Skeletal muscle cell (primary cell): Measurements from ENCODE around the gene TTC7B.

Source experiments
- DNase-seq: peaks from one replicate; pipeline ENCODE4 v3.0.0-alpha.2; 2010; ENCODE audit warnings: low read depth
- H3K4me3 ChIP-seq: 2 replicates; pipeline ENCODE4 v1.5.1; 2011; ENCODE audit warnings: low read depth, mild to moderate bottlenecking, control low read depth, low read length, moderate library complexity

TTC7B gene

DNA sequence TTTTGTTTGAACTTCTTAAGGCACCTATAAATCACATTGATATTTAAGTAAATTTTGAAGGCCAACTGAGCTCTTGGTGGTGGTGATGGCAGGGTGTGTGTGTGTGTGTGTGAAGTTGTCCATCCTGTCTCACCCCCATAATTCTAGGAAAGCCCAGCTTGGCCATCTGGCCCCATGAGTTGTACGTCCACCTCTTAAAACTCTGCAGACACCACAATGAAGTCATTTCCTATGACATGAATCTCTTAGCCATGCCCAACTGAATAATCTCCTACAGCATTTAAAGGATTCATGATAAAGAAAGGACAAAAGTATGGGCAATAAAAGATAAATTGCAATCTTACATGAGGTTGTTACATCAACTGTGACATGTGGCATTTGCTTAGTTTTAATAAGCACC, 123.4 kb downstream of the TTC7B start:
- DNase-seq = no peak

DNA sequence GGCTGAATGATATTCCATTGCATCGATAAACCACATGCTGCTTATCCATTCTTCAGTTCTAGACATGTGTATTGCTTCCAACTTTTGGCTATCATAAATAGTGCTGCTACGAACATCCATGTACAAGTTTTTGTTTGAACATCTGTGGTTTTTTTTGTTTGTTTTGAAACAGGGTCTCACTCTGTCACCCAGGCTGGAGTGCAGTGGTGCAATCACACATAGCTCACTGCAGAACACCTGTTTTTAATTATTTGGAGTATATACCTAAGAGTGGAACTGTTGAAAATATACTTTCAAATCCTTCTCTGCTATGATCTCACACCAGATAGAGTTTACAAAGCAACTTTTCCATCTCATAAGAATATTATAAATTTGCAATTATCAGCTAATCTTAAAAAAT, 124.2 kb downstream of the TTC7B start:
- no peak for DNase-seq

More for the DNA sequence above, 123.4 kb downstream of the TTC7B start:
- no peak overlapping the region for H3K4me3 ChIP-seq

DNA sequence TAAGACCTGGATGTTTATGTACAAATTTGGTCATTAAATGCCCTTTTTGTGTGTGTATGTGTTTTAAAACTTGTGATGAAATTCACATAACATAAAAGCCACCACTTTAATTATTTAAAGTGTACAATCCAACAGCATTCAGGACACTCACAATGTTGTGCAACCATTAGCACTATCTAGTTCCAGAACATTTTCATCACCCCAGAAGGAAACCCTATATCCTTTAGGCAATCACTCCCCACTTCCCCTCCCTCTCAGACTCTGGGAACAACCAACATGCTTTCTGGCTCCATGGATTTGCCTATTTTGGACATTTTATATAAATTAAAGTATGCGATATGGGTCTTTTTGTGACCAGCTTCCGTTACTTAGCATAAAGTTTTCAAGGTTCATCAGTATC, 124.6 kb downstream of the TTC7B start:
- DNase-seq = no peak
- H3K4me3 ChIP-seq = no peak overlapping the region

More for the DNA sequence above, 124.2 kb downstream of the TTC7B start:
- H3K4me3 ChIP-seq = no peak overlapping the region

DNA sequence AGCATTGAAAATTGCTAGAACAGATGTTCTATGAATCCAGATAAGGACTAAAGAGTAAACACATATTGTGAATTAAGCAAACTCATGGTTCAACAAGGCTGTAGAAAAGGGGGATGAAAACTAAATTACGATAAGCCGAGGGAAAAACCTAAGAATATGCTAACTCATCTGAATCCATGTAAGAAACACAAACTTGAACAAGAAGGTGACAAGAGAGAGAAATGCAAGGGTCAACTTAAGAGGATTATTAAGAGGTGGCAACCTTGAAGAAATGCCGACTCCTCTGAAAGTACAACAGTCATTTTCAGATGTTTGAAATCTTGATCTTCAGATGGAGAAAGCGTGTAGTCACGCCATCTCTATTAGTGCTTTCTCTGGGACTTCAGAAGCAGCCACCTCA, 128.6 kb downstream of the TTC7B start:
- no peak for DNase-seq
- no peak overlapping the region for H3K4me3 ChIP-seq

DNA sequence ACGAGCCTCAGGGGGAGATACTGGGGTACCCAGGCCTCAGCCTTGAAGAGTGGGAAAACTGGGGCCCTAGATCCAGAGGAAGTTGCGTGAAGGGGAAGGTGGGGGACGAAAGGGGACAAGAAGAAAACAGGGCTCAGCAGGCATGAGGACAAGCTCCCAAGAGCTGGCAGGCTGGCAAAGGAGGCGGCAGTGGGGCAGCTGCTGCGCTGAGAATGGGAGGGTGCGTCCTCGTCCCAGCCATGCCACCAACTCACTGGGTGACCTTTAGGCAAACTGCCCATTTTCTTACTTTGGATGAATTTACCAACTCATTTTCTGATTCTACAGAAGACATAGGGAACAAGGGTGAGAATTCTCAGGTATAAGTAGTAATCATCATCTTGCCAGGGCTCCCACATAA, 133.6 kb downstream of the TTC7B start:
- no peak overlapping the region for H3K4me3 ChIP-seq
- DNase-seq = no peak

DNA sequence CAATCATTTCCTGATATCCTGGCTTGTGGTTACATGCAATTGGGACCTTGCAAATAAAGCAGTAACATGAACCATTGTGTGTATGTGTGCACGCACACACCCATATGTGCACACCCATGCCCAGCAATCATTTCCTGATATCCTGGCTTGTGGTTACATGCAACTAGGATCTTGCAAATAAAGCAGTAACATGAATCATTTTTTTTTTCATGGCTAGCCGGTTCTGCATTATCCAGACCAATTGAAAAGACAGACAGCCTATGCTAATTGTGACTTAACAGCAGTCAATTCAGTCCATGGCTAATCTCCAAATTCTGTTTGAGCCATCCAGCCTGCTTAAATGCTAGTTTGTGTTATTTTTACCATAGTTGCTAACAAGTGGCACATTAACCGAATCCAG, 134.3 kb downstream of the TTC7B start:
- no peak for DNase-seq
- H3K4me3 ChIP-seq = no peak overlapping the region

DNA sequence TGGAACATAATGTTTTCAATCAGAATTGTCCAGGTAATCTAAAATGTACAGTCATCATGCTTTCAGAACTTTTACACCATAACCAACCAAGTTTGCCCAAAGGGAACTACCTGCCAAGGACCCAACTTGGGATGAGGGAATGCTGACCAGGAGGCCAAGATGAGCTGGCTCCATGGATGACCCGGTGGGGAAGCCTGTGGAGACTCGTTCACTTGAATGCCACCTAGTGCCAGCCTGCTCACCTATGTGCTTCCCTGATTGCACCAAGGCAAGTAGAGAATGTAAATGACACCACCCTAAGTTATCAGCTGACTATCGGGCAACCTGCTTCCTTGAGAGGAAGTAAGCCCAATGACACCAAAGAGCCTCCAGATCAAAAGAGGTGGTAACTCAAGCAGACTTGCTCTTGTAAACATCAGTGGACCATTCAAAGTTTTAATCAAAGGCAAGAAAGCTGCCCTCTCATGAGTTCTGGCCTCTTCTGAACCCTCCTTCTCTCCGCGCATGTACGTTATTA, 137.3 kb downstream of the TTC7B start:
- DNase-seq = no peak

DNA sequence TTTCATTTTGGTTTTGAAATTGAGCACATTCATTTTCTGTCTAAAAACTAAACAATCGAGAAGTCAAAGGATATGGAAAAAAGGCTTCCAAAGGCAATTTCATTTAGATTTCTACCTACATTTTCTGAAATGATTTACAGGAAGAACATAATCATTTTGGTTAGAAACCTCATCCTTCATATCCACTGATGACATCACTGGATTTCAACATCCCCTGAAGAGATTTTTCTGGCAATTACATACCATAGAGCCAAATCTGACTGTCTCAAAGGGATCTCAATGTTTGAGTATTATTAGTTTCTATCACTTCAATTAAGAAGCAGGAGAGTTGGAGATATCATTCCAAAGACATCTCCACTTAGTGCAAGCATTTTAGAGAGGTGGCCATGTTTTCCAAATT, 137.8 kb downstream of the TTC7B start:
- DNase-seq = no peak
- H3K4me3 ChIP-seq = no peak overlapping the region

More for the DNA sequence above, 137.3 kb downstream of the TTC7B start:
- H3K4me3 ChIP-seq = no peak overlapping the region

DNA sequence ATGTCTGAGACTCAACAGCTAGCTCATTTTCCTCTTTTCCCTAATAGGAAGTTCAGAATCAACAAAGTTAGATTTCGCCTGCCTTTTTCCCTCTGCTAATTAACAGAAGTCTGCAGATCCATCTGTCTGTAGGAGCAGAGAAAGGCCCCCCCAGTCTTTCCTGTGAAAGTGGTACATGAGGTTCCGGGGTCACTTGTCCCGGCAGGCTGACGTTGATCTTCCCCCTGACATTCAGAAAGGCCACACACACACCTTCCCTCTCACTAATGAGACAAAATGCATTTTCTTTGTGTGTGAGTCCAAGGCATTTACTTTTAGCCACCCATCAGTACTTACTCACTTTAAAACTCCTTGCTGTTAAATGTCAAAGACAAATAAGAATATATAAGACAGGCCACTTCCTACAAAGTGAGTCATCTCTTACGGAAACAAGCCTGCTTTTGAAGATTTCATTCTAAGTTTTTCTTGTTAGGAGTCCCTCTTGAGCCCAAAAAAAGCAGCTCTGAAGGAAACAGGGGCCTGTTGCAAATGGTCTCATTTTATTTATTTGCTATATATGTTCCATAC, 138.7 kb downstream of the TTC7B start:
- no peak overlapping the region for H3K4me3 ChIP-seq
- DNase-seq = no peak

DNA sequence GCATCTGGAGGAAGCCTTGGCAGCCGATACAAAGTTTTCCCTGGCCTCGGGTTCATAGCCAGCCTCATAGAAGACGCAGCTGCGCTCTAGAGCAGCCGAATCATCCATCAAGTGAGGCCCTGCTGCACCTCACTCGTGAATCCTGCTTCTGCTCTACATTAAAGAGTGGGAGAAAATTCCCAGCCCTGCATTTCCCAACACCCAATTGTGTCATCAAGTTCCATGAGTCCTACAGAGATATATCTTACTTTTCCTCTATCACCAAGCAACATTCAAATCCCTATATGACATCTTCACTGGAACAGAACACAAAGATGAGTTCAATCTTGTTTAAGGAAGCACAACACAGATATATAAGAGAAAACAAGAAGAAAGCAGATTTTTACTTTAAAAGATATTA, 139.3 kb downstream of the TTC7B start:
- DNase-seq = peak; percentile 53
- H3K4me3 ChIP-seq = no peak overlapping the region

DNA sequence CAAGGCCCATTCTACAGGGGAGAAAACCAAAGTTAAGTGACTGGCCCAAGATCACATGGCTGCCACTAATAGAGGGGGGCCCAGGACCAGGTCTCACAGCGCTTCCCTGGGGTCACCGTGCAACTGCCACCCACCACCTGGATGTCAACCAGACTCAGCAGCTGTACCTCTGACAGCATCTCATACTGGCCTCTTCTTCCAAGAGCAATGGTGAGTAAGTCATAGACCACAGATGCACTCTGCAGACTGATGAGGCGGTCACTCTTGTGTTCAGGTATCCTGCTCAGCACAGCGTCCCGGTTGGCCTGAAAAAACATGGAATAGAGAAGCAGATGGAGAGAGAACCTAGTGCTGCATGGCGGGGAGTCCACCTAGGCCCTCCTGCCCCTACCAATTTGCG, 139.9 kb downstream of the TTC7B start:
- DNase-seq = no peak
- H3K4me3 ChIP-seq = no peak overlapping the region

DNA sequence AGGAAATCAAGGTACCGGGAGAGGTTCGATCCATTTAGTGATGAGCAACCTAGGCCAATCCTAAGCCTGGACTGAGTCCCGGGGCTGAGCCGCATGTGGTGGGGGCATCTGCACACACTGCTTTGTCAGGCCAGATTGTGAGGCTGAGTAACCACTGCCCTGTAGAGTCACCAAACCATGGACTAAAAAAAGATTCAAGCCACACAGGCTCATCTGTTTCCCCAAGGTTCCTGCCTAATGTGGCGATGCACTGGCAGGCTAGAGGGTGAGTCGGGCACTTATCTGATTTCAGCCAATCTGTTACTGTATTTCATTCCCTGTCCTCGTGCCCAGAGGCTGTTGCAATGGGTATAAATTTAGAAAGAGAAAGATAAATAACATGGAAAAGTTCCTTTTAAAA, 140.8 kb downstream of the TTC7B start:
- peak; percentile 19 for DNase-seq
- H3K4me3 ChIP-seq = no peak overlapping the region

DNA sequence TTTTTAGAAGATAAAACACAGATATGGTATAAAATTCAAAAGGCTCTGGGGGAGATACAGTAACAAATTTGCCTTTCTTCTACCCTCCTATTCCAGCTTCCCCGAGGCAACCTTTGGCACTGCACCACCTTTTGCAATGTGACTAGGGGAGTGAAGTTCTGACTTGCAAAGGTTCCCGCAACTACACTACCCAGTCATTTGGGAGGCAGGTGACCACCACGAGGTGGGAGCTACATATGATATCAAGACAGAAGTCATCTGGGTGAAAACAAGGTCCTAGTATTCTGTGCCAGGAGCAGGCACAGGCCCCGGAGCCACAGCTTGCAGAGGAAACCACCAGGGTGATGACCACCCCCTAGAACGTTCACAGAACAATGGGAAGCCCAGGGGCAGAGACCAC, 141.5 kb downstream of the TTC7B start:
- H3K4me3 ChIP-seq = no peak overlapping the region
- no peak for DNase-seq

DNA sequence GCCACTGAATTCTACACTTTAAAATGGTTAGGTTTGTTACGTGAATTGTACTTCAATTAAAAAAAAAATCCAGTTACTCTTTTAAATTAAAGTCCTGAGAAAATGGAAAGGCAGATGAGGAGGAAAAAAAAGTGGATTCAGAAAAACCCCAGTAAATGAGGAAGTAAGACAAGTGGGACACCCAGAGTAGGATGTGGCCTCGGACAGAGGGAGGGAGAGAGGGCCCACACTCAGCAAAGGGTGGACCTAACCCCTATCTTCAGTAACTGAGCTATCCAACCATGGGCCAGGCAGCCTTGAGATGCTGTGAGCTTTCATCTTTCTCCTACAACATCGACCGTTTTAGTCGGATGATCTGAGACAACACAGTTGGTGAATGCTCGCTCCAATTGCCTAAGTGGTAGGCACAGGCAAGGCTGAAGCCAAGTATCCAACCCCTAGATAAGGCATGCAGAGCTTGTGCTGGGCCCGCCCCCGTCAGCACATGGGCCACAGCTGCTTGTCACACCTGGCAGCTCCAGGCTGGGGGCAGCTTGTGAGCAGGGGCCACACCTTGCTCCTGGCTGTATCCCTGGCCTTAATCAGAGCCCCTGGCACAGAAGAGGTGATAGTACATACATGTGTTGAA, 142.1 kb downstream of the TTC7B start:
- DNase-seq = no peak
- H3K4me3 ChIP-seq = no peak overlapping the region

DNA sequence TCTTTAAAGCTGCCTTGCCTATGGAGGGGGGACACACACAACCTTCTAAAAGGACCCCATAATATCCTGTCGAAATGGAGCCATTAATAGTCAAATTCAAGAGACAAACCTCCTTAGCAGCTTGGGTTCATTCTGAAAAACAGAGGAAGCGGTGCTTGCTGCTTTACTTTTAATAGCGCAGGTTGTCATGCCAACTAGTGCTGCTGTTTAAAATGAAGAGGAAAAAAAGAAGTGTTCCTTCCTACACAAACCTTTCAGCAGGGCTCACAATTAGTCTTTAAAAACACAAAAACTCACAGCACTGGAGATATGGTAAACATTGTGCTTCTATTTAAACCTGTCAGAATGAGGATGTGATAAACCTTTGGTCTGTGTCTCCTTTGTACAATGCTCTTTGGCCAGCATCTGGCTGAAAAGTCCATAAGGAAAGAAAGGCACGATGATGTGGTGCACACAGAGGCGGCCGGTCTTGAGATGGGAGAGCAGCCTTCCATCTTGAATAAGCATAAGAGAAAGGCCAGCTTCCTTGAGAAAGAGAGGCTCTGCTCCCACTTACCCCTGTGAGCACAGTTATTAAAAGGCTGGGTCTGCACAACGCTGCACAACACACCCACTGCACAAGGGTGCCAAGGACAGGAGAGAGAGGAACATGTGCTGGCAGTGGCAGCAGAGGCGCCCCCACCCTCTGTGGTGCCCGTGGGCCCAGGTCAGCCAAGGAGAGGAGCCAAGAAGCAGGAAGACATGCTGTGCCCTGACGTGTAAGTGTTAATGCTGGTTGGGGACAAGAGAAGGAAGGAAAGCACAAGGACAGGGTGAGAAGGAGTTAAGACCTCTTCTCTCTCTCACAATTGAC, 144.6 kb downstream of the TTC7B start:
- no peak for DNase-seq
- no peak overlapping the region for H3K4me3 ChIP-seq

DNA sequence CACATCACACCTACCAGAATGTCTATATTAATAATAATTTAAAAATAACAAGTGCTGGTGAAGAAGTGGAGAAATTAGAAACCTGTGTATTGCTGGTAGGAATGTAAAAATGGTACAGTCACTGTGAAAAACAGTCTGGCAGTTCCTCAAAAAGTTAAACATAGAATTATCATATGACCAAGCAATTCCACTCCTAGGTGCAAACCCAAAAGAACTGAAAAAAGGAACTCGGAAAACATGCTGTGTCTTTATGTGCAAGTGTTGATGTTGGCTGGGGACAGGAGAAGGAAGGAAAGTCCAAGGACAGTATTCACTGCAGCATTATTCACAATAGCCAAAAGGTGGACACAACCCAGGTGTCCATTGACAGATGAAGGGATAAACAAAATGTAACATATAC, 146.5 kb downstream of the TTC7B start:
- no peak for DNase-seq
- no peak overlapping the region for H3K4me3 ChIP-seq

DNA sequence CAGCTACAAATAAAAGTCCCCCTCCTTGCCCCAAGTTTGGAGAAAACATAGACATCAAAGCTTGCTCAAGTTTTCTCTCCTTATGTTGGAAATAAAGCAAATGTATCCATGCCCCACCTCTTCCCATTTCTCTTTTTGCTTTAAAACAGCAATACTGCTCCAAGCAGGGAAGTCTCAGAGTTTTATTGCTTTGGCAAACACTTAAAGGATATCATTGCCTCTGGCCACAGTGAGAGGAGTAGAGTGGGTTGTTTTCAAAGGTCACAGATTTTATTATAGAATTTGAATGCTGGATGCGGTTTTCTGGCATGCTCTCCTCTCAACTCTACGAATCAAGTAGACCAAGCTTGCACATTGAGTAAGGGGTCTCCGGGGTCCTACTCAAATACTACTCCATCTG, 149.7 kb downstream of the TTC7B start:
- no peak overlapping the region for H3K4me3 ChIP-seq
- no peak for DNase-seq

DNA sequence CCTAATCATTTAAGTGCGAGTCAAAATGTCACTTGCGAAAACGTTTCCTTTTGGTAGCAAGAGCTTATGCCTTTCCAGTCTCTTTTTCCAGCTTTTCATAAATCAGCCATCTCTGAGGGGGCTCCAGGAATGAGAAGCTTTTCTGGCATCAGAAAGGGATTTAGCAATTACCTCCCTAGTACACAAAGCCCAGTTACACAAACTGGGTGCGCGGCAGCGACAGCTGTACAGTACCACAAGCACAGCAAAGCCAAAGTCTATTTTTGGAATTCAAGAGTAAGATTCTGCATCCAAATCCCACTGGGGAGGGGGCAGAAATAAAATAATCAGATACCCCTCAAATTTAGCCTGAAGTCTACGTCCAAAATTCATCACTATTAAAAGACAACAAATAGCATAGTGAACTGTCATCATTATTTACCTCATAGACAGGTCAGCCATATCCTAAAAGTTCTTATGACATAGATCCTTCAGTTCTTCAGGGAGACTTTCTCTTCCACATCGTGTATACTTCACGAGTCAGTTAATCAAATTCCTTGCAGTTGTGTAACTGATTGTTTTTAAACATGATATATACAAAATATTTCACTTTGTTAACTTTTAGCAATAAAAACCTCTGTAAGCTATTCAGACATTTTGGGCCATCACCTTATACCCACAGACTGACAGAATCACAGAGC, 150.8 kb downstream of the TTC7B start:
- no peak overlapping the region for H3K4me3 ChIP-seq
- DNase-seq = no peak

DNA sequence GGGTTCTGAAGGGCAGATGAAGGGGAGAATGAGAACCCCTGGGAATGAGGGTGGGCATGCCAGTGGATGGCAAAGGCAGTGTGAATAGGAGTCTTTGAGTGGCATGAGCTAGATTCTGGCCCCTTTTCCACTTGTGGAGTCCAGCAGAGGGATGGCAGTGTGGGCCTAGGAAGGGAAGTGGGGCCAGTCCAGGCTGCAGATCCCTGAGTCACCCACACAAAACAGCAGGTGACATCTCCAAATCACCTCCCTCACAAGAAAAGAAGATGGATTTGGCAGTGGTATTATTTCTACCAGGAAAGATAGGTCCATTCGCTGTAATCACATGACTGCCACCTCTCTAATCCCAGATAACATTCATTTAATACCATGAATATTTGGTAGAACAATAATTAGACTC, 151.3 kb downstream of the TTC7B start:
- no peak for DNase-seq
- no peak overlapping the region for H3K4me3 ChIP-seq

DNA sequence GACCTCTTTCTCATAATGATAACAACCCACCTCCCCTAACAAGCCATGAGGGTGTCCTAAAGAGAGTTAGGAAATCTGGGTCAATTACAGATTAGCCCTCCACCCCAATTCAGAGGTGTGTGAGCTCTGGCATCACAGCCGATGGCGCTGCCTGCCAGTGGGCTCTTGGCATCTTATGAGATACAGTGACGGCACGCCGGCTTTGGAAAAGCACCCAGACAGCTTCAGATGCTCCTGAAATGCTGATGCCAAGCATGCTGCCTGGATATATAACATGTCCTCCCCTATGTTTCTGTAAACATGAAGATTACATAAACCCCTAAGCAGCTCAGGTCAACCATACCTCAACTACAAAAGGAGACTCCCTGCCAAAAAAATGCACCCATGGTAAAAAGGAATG, 152.6 kb downstream of the TTC7B start:
- no peak overlapping the region for H3K4me3 ChIP-seq
- DNase-seq = no peak
